ENCODE data around the gene MTHFD1L.

MTHFD1L gene

GRCh38 chr6:150898399-150899170 is 33.1 kb downstream of the MTHFD1L start:
- DNase-seq (ENCODE audit: low read depth), result peak; percentile 64

- DNase-seq (ENCODE audit: low read depth), result no peak
Observed at GRCh38 chr6:150899231-150899630, 33.7 kb downstream of the MTHFD1L start.

GRCh38 chr6:150900049-150900448 is 34.5 kb downstream of the MTHFD1L start:
- no peak for DNase-seq (ENCODE audit: low read depth)

- DNase-seq (ENCODE audit: low read depth), result no peak
Observed at GRCh38 chr6:150902142-150902776, 36.8 kb downstream of the MTHFD1L start.

- DNase-seq (ENCODE audit: low read depth), result no peak
Observed at GRCh38 chr6:150905769-150906168, 40.3 kb downstream of the MTHFD1L start.

GRCh38 chr6:150906641-150907326 is 41.3 kb downstream of the MTHFD1L start:
- DNase-seq (ENCODE audit: low read depth), result no peak

GRCh38 chr6:150907383-150907782 is 41.9 kb downstream of the MTHFD1L start:
- no peak for DNase-seq (ENCODE audit: low read depth)

- DNase-seq (ENCODE audit: low read depth), result no peak
Observed at GRCh38 chr6:150908901-150909300, 43.4 kb downstream of the MTHFD1L start.

GRCh38 chr6:150910561-150910960 is 45.1 kb downstream of the MTHFD1L start:
- DNase-seq (ENCODE audit: low read depth), result no peak

- DNase-seq (ENCODE audit: low read depth), result no peak
Observed at GRCh38 chr6:150914372-150914771, 48.9 kb downstream of the MTHFD1L start.

GRCh38 chr6:150915131-150915879 is 49.8 kb downstream of the MTHFD1L start:
- DNase-seq (ENCODE audit: low read depth), result no peak

GRCh38 chr6:150915880-150916265 is 50.4 kb downstream of the MTHFD1L start:
- no peak for DNase-seq (ENCODE audit: low read depth)

GRCh38 chr6:150919938-150920337 is 54.4 kb downstream of the MTHFD1L start:
- no peak for DNase-seq (ENCODE audit: low read depth)

GRCh38 chr6:150922137-150922536 is 56.6 kb downstream of the MTHFD1L start:
- DNase-seq (ENCODE audit: low read depth), result no peak

- DNase-seq (ENCODE audit: low read depth), result no peak
Observed at GRCh38 chr6:150924808-150925589, 59.5 kb downstream of the MTHFD1L start.

GRCh38 chr6:150925590-150925928 is 60.1 kb downstream of the MTHFD1L start:
- DNase-seq (ENCODE audit: low read depth), result no peak

GRCh38 chr6:150925976-150926375 is 60.5 kb downstream of the MTHFD1L start:
- DNase-seq (ENCODE audit: low read depth), result no peak

- no peak for DNase-seq (ENCODE audit: low read depth)
Observed at GRCh38 chr6:150928882-150929281, 63.4 kb downstream of the MTHFD1L start.

- no peak for DNase-seq (ENCODE audit: low read depth)
Observed at GRCh38 chr6:150929416-150929815, 63.9 kb downstream of the MTHFD1L start.

- peak; percentile 88 for DNase-seq (ENCODE audit: low read depth)
Observed at GRCh38 chr6:150930841-150931240, 65.3 kb downstream of the MTHFD1L start.

GRCh38 chr6:150931405-150931804 is 65.9 kb downstream of the MTHFD1L start:
- DNase-seq (ENCODE audit: low read depth), result no peak

- peak; percentile 91 for DNase-seq (ENCODE audit: low read depth)
Observed at GRCh38 chr6:150932996-150933395, 67.5 kb downstream of the MTHFD1L start.

Measured in GM04504 (cell line).